CD14-positive monocyte (primary cell): ENCODE data around the gene IL15. TPM values are rescaled to one million over a fixed set of nuclear protein-coding genes. Genes with fewer than 3 reads are reported as not detected.

ENCODE experiments used
- DNase-seq, 3 donors: peaks; one replicate each; pipeline ENCODE4 v3.0.0-alpha.2; 2011 to 2022
- H2AFZ ChIP-seq: 2 replicates; pipeline ENCODE4 v1.6.0; 2012; ENCODE audit warnings: mild to moderate bottlenecking, low read depth, low read length, inconsistent platforms; ENCODE audit not compliant: insufficient read depth, poor library complexity, severe bottlenecking
- H3K27ac ChIP-seq, 2 donors: 1 replicate in 1 of 2; 2 replicates in 1 of 2; pipeline ENCODE4 v1.5.1; 2012 to 2013; ENCODE audit warnings: low read length in 2 of 2, control low read depth in 1 of 2, inconsistent platforms in 1 of 2, low read depth in 1 of 2, mild to moderate bottlenecking in 1 of 2
- H3K27me3 ChIP-seq, 2 donors: one replicate each; pipeline versions ENCODE4 v1.6.0 to v1.6.1; 2011 to 2013; ENCODE audit warnings: low read length in 2 of 2; ENCODE audit not compliant: control insufficient read depth in 2 of 2, insufficient read depth in 2 of 2
- H3K36me3 ChIP-seq, 2 donors: replicated peaks in 1 of 2; 1 replicate in 1 of 2; 2 replicates in 1 of 2; pipeline versions ENCODE4 v1.5.1 to v1.6.1; 2012 to 2013; ENCODE audit warnings: low read length in 2 of 2, control low read depth in 1 of 2, inconsistent platforms in 1 of 2, mild to moderate bottlenecking in 1 of 2; ENCODE audit not compliant: insufficient read depth in 2 of 2, control insufficient read depth in 1 of 2
- H3K4me1 ChIP-seq, 2 donors: 1 replicate in 1 of 2; 2 replicates in 1 of 2; pipeline versions ENCODE4 v1.5.1 to v1.6.1; 2012 to 2013; ENCODE audit warnings: low read length in 2 of 2, control low read depth in 1 of 2, inconsistent platforms in 1 of 2, mild to moderate bottlenecking in 1 of 2, moderate library complexity in 1 of 2; ENCODE audit not compliant: insufficient read depth in 2 of 2, control insufficient read depth in 1 of 2
- H3K4me2 ChIP-seq: replicated peaks from 2 replicates; pipeline ENCODE3; 2012; ENCODE audit warnings: low read length, moderate library complexity, mild to moderate bottlenecking; ENCODE audit not compliant: poor library complexity, severe bottlenecking; ENCODE audit errors: extremely low read depth
- H3K4me3 ChIP-seq, 3 experiments: fragments of 200-600 bp in 1 of 3; sonication (generic) in 1 of 3; replicated peaks in 1 of 3; 1 replicate in 2 of 3; 2 replicates in 1 of 3; pipeline ENCODE4 v1.5.1; 2011 to 2013; ENCODE audit warnings: low read length in 3 of 3, mild to moderate bottlenecking in 3 of 3, control low read depth in 2 of 3, low read depth in 2 of 3, inconsistent platforms in 1 of 3, moderate library complexity in 1 of 3
- H3K79me2 ChIP-seq: 2 replicates; pipeline ENCODE4 v1.6.0; 2012; ENCODE audit warnings: mild to moderate bottlenecking, control low read depth, inconsistent platforms, low read length, moderate library complexity; ENCODE audit not compliant: insufficient read depth
- H3K9ac ChIP-seq: 2 replicates; pipeline ENCODE4 v1.6.0; 2017; ENCODE audit warnings: low read length, mild to moderate bottlenecking; ENCODE audit not compliant: insufficient read depth, poor library complexity, severe bottlenecking
- H3K9me3 ChIP-seq, 2 donors: replicated peaks in 1 of 2; 1 replicate in 1 of 2; 2 replicates in 1 of 2; pipeline versions ENCODE4 v1.5.1 to v1.6.1; 2012 to 2013; ENCODE audit warnings: low read length in 2 of 2, control low read depth in 1 of 2; ENCODE audit not compliant: control insufficient read depth in 1 of 2, insufficient read depth in 1 of 2
- H4K20me1 ChIP-seq: 2 replicates; pipeline ENCODE4 v1.6.0; 2012; ENCODE audit warnings: mild to moderate bottlenecking, low read length, control low read depth, moderate library complexity; ENCODE audit not compliant: insufficient read depth
- H3K27ac Mint-ChIP-seq, 7 donors: one replicate each; pipeline ENCODE4 v1.8.0; 2020; ENCODE audit warnings: mild to moderate bottlenecking in 7 of 7, mixed read lengths in 7 of 7, moderate library complexity in 6 of 7, inconsistent platforms in 2 of 7
- H3K27me3 Mint-ChIP-seq, 3 donors: one replicate each; pipeline ENCODE4 v1.8.0; 2021 to 2022; ENCODE audit warnings: low read depth in 3 of 3, mild to moderate bottlenecking in 3 of 3, mixed read lengths in 3 of 3, moderate library complexity in 3 of 3, inconsistent platforms in 1 of 3
- H3K36me3 Mint-ChIP-seq, 2 donors: one replicate each; pipeline ENCODE4 v1.8.0; 2020; ENCODE audit warnings: mixed read lengths in 2 of 2, inconsistent platforms in 1 of 2, mild to moderate bottlenecking in 1 of 2
- H3K4me1 Mint-ChIP-seq: one replicate; pipeline ENCODE4 v1.8.0; 2020; ENCODE audit warnings: mild to moderate bottlenecking, mixed read lengths
- H3K4me3 Mint-ChIP-seq, 2 donors: one replicate each; pipeline ENCODE4 v1.8.0; 2020; ENCODE audit warnings: mild to moderate bottlenecking in 2 of 2, mixed read lengths in 2 of 2, moderate library complexity in 1 of 2
- H3K9me3 Mint-ChIP-seq, 7 donors: one replicate each; pipeline ENCODE4 v1.8.0; 2020 to 2022; ENCODE audit warnings: mixed read lengths in 7 of 7, mild to moderate bottlenecking in 6 of 7, moderate library complexity in 6 of 7, inconsistent platforms in 2 of 7
- CTCF ChIP-seq: fragments of 200-600 bp; IDR thresholded peaks from one replicate; pipeline ENCODE4 v1.8.0; 2022; ENCODE audit warnings: antibody characterized with exemption, mild to moderate bottlenecking
- WGBS: methylation state at CpG from one replicate; pipeline ENCODE4 v1.1.5; 2013; ENCODE audit warnings: missing lambda C conversion rate; ENCODE audit not compliant: insufficient coverage; 5-methylcytosine and 5-hydroxymethylcytosine counted together
- intact Hi-C, 2 donors: fragments of 100-400 bp; cut with micrococcal nuclease; formaldehyde crosslinking; loops; one replicate each; pipeline versions ENCODE4 v1.15.0 to v1.15.1; 2023
- polyA minus RNA-seq: library from RNA; depleted of rRNA, polyadenylated mRNA; stranded (reverse); fragments of >200 nt; gene quantifications from 2 replicates; pipeline ENCODE4 v1.2.3, GENCODE V29; 2012
- polyA plus RNA-seq, 3 donors: library from polyadenylated mRNA; depleted of rRNA in 1 of 3; unstranded in 2 of 3; stranded (reverse) in 1 of 3; fragments of 300-500 nt in 2 of 3; fragments of >200 nt in 1 of 3; fragmentation: Illumina TruSeq in 2 of 3; gene quantifications; 1 replicate in 2 of 3; 2 replicates in 1 of 3; pipeline ENCODE4 v1.2.3, GENCODE V29; 2012 to 2021
- total RNA-seq, 12 experiments: library from RNA in 1 of 12; stranded (reverse) in 1 of 12; fragments of 120-200 nt in 1 of 12; gene quantifications; one replicate each; pipeline ENCODE4 v1.2.4 and lab custom pipeline; 2013 to 2026; ENCODE audit warnings: mixed read lengths in 6 of 12, inconsistent platforms in 1 of 12

IL15 gene
- total RNA-seq (2013) = 29.5 TPM
- polyA plus RNA-seq = 10 to 100 TPM; 22.1 to 34.3 (median 25.7) TPM
- 18.1 and 18.4 TPM in 2 replicates for polyA minus RNA-seq
- 10.2 to 31.3 (median 27.8) reads per million in 11 experiments for total RNA-seq (lab: John Stamatoyannopoulos, UW)

- Histone ChIP-seq H3K9me3 (no peaks in the 10 kb centered on the region), H3K9ac (peak within 1 kb of the TSS; percentile 79), H3K4me2 (peak within 1 kb of the TSS; percentile 97), H3K4me1 (peaks cover 32 to 47% of the 10 kb centered on the region in 2 donors), H3K27ac (peak within 1 kb of the TSS; percentile 65 to 91), H2AFZ (peak within 1 kb of the TSS; percentile 94), H3K27me3 (peaks cover 0 to 5% of the 10 kb centered on the region in 2 donors), H3K79me2 (peaks cover 5% of the 10 kb centered on the region), H4K20me1 (no peaks in the 10 kb centered on the region), H3K4me3 (peak within 1 kb of the TSS; percentile 53 to 98 (median 93)), H3K36me3 (no peaks in the 10 kb centered on the region)
- H3K36me3 Mint-ChIP-seq = peaks cover 4 to 6% of the 10 kb centered on the region in 2 donors
- peak; percentile 51 to 81 (median 56) for DNase-seq
- peaks cover 43% of the 10 kb centered on the region for H3K4me1 Mint-ChIP-seq
- no peak for TF ChIP-seq CTCF
- intact Hi-C loops = loop anchor here (5.0 to 10.0 kb wide), 4 partner anchors 49 to 414 kb away; partner anchors contain the start of gene ZNF330 (in 1 of the 2)
- peaks cover 0 to under 1% (median 0%) of the 10 kb centered on the region in 7 donors for H3K9me3 Mint-ChIP-seq
- peak within 1 kb of the TSS; percentile 86 to 96 (median 94) for H3K27ac Mint-ChIP-seq
- WGBS = 0% methylated on average over 36 of the region's 43 CpGs
- H3K27me3 Mint-ChIP-seq = peaks cover 0 to 19% (median 13%) of the 10 kb centered on the region in 3 donors
- H3K4me3 Mint-ChIP-seq = peak within 1 kb of the TSS; percentile 98 to 99
These were observed at the start of gene IL15 for GRCh38 chr4:141636082-141636770. TSS of gene IL15 (plus strand) at chr4:141636583. CDS start at chr4:141719465, 82,882 bp downstream.

DNA sequence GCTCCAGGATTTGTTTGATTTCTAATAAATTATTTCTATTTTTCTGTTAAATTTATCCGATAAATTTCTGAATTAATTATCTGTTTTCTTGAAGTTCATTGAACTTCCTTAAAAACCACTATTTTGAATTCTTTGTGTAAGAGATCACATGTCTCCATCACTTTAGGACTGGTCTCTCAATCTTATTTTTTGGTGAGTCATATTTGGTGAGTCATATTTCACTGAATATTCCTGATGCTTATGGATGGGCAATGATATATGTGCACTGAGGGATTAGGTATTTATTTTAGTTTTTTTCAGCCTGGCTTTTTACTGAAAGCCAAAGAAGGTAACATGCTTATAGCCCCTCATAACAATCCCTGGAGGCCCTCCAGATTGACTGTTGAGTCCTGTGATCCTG, 48.5 kb upstream of the IL15 start:
- no CpG with 5 or more reads among the region's 1 CpG for WGBS
- Histone ChIP-seq H3K36me3 (no peaks in the 10 kb centered on the region), H3K27me3 (no peaks in the 10 kb centered on the region), H4K20me1 (no peaks in the 10 kb centered on the region), H2AFZ (no peak overlapping the region), H3K9ac (no peak overlapping the region), H3K79me2 (no peaks in the 10 kb centered on the region), H3K4me1 (no peaks in the 10 kb centered on the region), H3K4me2 (no peak overlapping the region), H3K27ac (no peak overlapping the region), H3K9me3 (peaks cover 9 to 17% of the 10 kb centered on the region in 2 donors), H3K4me3 (no peak overlapping the region)
- H3K9me3 Mint-ChIP-seq = peaks cover 6 to 31% (median 25%) of the 10 kb centered on the region in 7 donors
- no peak for TF ChIP-seq CTCF
- intact Hi-C loops = no loop called here
- no peaks in the 10 kb centered on the region for H3K4me1 Mint-ChIP-seq
- no peak overlapping the region for H3K27ac Mint-ChIP-seq
- no peaks in the 10 kb centered on the region for H3K27me3 Mint-ChIP-seq
- no peak overlapping the region for H3K4me3 Mint-ChIP-seq
- no peak for DNase-seq
- H3K36me3 Mint-ChIP-seq = no peaks in the 10 kb centered on the region
